GM21717 (cell line): ENCODE measurements around the gene TUBGCP2.

ENCODE experiments used
- ATAC-seq: cut with Tn5 transposase; IDR thresholded peaks from one replicate; pipeline ENCODE4 v1.9.1; 2021; ENCODE audit warnings: mild to moderate bottlenecking, moderate library complexity; ENCODE audit not compliant: unreplicated experiment

Gene TUBGCP2

GRCh38 chr10:133281628-133282372, 26.9 kb downstream of the TUBGCP2 start:
- ATAC-seq: no peak

GRCh38 chr10:133281084-133281483, 27.6 kb downstream of the TUBGCP2 start:
- no peak for ATAC-seq

- ATAC-seq: no peak
Observed at GRCh38 chr10:133280391-133281059, 28.1 kb downstream of the TUBGCP2 start.

- no peak for ATAC-seq
Observed at GRCh38 chr10:133279326-133280226, 29.1 kb downstream of the TUBGCP2 start.

DNA sequence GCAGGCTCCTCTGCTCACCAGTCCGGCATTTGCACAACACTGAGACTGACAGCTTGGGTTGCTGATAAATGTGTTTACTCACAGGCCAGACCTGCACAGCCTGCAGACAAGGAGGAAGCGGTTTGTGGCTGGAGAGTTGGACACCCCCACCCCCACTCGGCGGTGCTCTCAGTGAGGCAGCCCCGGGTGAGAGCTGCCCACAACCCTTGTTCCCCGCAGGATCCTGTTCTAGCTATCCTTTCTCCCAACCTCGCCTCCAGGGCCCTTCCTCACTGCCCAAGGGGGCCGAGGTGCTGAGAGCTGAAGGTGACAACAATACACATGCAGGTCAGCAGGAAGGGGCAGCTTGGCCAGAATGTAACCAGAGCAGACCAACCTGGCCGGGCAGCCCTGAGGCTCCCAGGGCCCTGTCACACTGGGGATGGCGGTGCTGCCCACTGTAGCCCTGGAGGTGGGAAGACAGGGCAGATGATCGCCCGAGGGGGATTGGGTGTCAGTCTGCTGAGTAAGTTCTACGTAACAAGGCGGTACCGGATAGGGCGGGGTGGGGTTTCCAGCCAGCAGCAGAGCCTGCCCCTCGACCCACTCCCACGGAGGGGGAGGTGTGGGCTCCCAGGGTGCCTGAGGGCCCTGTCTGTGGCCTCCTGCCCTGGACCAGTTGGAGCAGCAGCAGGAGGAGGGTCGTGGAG, 30.0 kb downstream of the TUBGCP2 start:
- ATAC-seq: no peak

DNA sequence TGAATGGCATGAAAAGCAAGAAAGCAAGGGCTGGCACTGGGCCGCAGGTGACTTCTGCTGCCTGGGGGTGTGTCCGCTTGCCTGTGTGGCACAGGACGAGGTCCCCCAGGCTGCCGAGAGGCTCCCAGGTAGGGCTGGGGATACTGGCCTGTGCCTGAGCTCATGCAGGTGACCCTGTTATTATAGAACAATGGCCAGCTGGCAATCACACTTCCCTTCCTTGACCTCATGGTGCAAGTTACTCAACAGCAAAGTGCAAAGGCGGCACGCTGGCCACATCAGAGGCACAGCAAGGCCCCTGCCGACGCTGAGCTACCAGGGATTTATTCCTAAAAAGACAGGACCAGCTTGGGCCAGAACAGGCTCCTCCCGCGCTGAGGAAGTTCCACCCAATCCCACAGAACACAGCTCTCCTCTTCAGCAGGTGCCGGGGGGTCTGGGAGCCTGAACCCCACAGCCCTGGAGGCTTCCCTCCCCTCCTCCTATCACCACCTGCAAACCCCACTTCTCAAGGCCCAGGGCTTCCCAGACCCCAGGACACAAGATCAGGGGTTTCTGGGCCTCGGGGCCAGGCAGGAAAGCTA, 30.6 kb downstream of the TUBGCP2 start:
- ATAC-seq: no peak

DNA sequence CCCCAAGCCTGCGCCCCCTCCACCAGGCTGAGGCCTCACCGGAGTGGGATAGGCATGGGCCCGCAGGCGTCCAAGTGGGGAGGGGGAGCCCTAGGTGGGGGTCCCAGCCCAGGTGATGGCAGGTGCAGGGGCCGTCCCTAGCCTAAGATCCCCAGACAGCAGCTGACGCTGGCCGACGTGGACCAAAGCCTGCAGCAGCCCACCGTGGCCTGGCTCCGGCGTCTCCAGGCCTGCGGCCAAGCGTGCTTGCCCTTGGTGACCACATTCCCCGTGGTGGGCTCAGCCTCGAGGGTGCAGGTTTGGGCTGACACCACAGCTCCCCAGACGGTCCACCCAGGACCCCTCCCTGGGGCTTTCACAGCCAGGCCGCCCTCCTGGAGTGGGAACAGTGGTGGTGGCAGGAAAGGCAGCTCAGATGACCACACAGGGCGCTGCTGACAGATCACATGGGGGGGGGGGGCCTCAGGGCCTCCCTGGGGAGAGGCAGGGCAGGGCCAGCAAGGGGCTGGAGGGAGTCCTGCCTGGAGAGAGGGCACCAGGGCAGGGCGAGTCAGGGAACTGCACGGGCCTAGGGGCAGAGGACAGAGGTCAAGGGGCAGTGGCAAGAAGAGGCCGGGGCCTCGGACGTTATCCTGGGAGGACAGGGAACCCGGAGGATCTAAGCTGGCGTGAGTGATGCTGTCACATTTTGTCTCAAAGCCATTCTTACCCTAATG, 31.2 kb downstream of the TUBGCP2 start:
- no peak for ATAC-seq

- ATAC-seq: peak; percentile 46
Observed at GRCh38 chr10:133276435-133277201, 32.1 kb downstream of the TUBGCP2 start, which contains the start of gene ADAM8. Gene ADAM8, minus strand, starts transcription at chr10:133276868. Its CDS starts 51 bp downstream, at chr10:133276817.

GRCh38 chr10:133276100-133276434, 32.6 kb downstream of the TUBGCP2 start:
- peak; percentile 0 for ATAC-seq

- peak; percentile 38 for ATAC-seq
Observed at GRCh38 chr10:133275684-133276092, 33.0 kb downstream of the TUBGCP2 start.

DNA sequence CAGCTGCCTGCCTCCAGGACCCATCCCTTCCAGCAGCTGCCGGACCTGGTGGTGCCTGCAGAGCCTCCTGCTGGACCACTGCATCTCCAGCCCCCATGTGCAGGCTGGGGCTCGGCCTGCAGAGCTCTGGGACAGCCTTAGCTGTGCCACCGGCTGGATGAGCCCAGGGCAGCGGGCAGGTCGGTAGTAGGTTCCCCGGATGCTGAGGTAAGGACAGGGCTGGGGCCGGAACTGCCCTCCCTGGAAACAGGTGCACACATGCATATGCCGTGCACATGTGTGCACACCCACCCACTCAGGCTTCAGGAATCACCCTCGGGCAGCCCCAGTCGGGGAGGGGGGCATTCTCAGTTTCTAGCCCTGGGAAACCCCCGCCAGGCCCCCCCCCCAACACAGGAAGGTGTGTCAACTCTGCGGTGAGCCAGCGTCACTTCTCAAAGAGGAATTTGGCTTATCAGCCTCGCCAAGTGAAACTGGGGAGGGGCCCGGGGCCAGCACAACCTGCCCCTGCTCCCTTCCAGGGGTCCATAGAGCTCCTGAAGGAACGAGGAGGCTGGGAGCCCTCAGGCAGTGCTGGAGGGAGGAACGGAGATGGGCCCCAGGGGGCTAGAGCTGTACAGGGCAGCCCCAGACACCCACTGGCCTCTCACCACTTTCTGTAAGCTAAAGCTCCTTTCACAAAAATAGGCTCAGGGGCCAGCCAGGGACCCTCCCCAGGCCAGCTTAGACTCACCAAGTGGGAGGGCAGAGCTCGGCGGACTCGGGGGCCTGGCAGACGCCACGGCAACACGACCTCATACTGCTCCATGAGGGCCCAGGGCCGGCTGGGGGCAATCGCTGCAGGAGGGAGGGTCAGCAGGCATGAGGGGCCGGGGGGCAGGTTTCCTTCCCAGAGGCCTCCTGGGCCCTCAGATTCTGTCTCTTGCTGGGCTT, 33.7 kb downstream of the TUBGCP2 start:
- ATAC-seq: peak; percentile 55

DNA sequence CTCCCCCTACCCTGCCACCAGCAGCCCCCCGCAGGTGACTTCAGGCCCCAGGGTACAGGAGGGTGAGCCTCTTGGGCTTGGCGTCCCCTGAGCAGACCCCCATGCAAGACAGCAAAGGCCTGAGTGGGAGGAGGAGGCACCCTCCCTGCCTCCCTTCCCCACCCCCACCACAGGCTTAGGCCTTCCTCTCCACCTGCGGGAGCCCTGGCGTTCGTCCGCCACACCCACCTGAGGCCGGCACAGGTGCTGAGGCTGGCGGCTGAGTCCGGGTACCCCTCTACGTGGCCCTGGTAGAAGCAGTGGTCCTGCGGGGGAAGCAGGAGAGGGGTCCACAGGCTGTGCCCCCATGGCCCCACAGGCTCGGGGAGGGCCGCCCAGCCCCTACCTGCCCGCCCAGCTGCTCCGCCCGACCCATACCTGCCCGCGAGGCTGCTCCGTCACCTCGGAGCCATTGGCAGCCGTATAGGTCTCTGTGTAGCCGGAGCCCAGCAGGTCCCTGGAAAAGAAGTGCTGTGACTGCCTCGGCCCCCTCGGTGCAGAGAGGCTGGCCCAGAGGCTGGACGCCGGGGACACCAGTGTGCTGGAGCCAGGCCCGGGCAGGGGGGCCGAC, 35.0 kb downstream of the TUBGCP2 start:
- ATAC-seq: no peak

- no peak for ATAC-seq
Observed at GRCh38 chr10:133272964-133273420, 35.7 kb downstream of the TUBGCP2 start.

DNA sequence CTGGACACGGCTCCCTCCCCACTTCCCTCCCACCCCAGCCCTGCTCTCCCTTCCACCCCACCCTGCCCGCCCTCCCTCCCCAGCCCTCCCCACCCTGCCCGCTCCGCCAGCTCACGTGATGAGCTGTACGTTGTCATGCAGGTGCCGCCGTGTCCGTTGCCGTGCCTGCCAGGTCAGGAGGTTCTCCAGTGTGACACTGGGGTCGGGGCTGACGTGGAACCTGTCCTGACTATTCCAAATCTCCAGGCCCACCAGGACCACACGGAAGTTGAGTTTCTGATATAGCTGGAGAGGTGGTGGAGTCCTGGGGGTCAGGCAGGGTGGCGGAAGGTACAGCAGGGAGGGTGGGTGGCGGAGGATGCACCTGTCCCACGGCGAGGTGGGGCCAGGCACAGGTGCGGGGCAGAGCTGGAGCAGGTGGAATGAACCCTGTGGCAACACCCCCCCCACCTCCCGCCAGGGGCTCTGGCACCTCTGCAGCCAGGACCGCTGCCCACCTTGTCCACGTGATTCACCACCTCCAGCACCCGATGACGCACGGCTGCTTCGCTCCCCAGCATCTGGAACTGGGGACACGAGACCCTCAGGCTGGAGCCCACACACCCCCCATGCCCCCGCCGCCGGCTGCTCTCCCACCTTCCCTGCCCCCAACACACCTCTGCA, 36.2 kb downstream of the TUBGCP2 start:
- ATAC-seq: no peak

- ATAC-seq: no peak
Observed at GRCh38 chr10:133271521-133272300, 37.0 kb downstream of the TUBGCP2 start.

DNA sequence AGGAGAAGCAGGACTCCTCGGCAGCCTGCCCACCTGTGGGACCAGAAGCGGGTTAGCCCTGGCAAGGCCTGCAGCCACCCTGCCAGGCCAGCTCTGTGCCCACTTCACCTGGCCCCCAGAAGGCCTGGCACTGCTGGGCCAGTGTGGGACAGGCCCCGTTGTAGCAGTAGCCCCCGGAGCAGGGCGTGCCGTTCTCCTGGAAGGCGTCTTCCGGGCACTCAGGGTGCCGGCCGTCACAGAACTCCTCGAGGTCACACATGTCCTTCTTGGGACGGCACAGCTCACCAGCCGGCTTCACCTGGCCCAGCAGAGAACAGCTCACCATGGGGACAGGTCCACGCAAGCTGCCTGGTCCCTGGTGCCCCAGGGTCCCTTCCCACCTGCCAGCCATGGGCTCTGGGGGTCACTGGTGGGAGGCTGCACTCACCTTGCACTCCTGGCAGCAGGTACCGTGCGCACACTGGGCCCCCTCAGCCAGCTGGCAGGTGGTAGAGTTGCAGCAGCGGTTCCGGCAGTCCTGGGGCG, 37.8 kb downstream of the TUBGCP2 start:
- ATAC-seq: no peak
